ENCODE data around the gene PFKFB3.

The PFKFB3 gene

DNA sequence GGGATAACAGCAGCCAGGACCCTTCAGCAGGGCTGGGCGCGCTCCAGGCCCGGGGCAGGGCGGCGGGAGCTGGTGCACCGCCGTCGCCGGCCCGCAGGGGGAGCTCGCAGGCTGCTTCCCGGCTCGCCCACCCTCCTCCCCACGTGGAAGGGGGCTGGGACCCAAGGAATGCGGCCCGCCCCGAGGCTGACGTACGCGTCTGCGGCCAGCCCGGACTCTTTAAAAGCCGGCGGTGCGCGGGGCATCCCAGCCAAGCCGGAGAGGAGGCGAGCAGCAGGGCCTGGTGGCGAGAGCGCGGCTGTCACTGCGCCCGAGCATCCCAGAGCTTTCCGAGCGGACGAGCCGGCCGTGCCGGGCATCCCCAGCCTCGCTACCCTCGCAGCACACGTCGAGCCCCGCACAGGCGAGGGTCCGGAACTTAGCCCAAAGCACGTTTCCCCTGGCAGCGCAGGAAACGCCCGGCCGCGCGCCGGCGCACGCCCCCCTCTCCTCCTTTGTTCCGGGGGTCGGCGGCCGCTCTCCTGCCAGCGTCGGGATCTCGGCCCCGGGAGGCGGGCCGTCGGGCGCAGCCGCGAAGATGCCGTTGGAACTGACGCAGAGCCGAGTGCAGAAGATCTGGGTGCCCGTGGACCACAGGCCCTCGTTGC lies at the start of gene PFKFB3:
Gene PFKFB3, plus strand, starts transcription at position 249 of the 647 bp plus-strand sequence. Its CDS starts 329 bp downstream, at position 578.
- ChIA-PET CTCF (interaction anchor here (0.6 to 4.9 kb wide), 22 partner anchors 9 to 1598 kb away, joined by 3 to 106 read pairs (median 4); no protein-coding TSS in a partner anchor), POLR2A (ENCODE audit: low non-redundant PET) (interaction anchor here (0.7 to 2.0 kb wide), 8 partner anchors 16 to 200 kb away, joined by 3 to 15 read pairs (median 4); no protein-coding TSS in a partner anchor)
- TF ChIP-seq, protein P1, sequence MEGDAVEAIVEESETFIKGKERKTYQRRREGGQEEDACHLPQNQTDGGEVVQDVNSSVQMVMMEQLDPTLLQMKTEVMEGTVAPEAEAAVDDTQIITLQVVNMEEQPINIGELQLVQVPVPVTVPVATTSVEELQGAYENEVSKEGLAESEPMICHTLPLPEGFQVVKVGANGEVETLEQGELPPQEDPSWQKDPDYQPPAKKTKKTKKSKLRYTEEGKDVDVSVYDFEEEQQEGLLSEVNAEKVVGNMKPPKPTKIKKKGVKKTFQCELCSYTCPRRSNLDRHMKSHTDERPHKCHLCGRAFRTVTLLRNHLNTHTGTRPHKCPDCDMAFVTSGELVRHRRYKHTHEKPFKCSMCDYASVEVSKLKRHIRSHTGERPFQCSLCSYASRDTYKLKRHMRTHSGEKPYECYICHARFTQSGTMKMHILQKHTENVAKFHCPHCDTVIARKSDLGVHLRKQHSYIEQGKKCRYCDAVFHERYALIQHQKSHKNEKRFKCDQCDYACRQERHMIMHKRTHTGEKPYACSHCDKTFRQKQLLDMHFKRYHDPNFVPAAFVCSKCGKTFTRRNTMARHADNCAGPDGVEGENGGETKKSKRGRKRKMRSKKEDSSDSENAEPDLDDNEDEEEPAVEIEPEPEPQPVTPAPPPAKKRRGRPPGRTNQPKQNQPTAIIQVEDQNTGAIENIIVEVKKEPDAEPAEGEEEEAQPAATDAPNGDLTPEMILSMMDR (conservative IDR thresholded peaks at IDR 0.05; ENCODE audit: low read depth) = peak; percentile 93
- DNase-seq (ENCODE audit: low spot score) = peak; percentile 97
- peak within 1 kb of the TSS; percentile 96 for H3K27ac ChIP-seq

- no peak for DNase-seq (ENCODE audit: low spot score)
- TF ChIP-seq, protein P1 (conservative IDR thresholded peaks at IDR 0.05; ENCODE audit: low read depth) = no peak
- ChIA-PET CTCF (interaction anchor here (0.6 to 0.7 kb wide), 2 partner anchors 145 to 282 kb away, joined by 3 read pairs; no protein-coding TSS in a partner anchor), POLR2A (ENCODE audit: low non-redundant PET) (no interaction called here)
- no peak overlapping the region for H3K27ac ChIP-seq
These were observed 48.9 kb upstream of the PFKFB3 start for GRCh38 chr10:6153845-6154244.

DNA sequence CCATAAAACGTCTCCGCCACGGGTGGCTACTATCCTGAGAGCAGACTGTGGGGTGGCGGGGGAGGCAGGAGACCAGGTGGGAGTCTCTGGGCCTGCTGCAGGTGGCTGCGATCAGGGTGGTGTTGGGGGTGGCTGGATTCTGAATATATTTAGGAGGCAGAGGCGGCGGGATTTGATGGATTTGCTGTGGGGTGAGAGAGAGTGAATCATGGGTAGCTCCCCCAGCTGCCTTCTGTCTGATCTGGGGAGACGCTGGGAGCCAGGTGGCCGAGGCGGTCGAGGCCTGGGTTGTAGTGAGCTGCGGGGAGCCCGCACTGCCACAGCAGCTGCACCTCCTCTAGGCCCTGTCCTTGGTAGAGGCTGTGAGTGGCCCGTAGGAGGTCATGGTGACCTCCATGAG lies 48.2 kb upstream of the PFKFB3 start:
- no peak for DNase-seq (ENCODE audit: low spot score)
- ChIA-PET CTCF (no interaction called here), POLR2A (ENCODE audit: low non-redundant PET) (no interaction called here)
- no peak overlapping the region for H3K27ac ChIP-seq
- TF ChIP-seq, protein P1 (conservative IDR thresholded peaks at IDR 0.05; ENCODE audit: low read depth) = no peak

DNA sequence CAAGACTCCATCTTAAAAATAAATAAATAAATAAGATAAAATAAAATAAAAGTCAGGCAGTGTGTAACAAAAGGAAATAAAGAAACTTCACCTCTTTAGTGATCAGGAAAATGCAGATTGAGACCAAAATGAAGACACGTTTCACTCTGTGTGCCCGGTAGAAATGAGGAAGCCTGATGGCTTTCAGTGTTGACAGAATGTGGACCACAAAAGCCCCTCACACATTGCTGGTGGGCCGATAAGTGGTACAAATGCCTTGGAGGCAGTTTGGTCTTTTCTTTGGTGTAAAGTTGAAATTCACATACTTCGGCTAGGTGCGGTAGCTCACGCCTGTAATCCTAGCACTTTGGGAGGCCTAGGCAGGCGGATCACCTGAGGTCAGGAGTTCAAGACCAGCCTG lies 44.5 kb upstream of the PFKFB3 start:
- peak overlapping the region; percentile 69 for H3K27ac ChIP-seq
- POLR2A ChIA-PET (ENCODE audit: low non-redundant PET) = no interaction called here
- DNase-seq (ENCODE audit: low spot score) = no peak
- TF ChIP-seq, protein P1 (conservative IDR thresholded peaks at IDR 0.05; ENCODE audit: low read depth) = no peak
- CTCF ChIA-PET = no interaction called here

- DNase-seq (ENCODE audit: low spot score) = no peak
- H3K27ac ChIP-seq = no peak overlapping the region
- ChIA-PET CTCF (no interaction called here), POLR2A (ENCODE audit: low non-redundant PET) (interaction anchor here (0.6 kb wide), 1 partner anchor 192 kb away, joined by 4 read pairs; no protein-coding TSS in a partner anchor)
- TF ChIP-seq, protein P1 (conservative IDR thresholded peaks at IDR 0.05; ENCODE audit: low read depth) = no peak
These were observed 40.8 kb upstream of the PFKFB3 start for GRCh38 chr10:6161921-6162320.

- peak overlapping the region; percentile 83 for H3K27ac ChIP-seq
- no peak for DNase-seq (ENCODE audit: low spot score)
- ChIA-PET POLR2A (ENCODE audit: low non-redundant PET) (no interaction called here), CTCF (interaction anchor here (1.1 kb wide), 1 partner anchor 239 kb away, joined by 5 read pairs; no protein-coding TSS in a partner anchor)
- TF ChIP-seq, protein P1 (conservative IDR thresholded peaks at IDR 0.05; ENCODE audit: low read depth) = no peak
These were observed 40.0 kb upstream of the PFKFB3 start for GRCh38 chr10:6162589-6163356.
